NCI-H2196 (cell line): Measurements from ENCODE around the gene ZNF41.
"Not testable (repeated sequence)": the region's sequence is repeated elsewhere in the genome, so short reads cannot be mapped to it uniquely, and the experiment has no call there.

Experiments used
- DNase-seq: peaks from one replicate; lab custom pipeline; 2025; ENCODE audit not compliant: unreplicated experiment; lab: John Stamatoyannopoulos, UW

ZNF41 gene

DNA sequence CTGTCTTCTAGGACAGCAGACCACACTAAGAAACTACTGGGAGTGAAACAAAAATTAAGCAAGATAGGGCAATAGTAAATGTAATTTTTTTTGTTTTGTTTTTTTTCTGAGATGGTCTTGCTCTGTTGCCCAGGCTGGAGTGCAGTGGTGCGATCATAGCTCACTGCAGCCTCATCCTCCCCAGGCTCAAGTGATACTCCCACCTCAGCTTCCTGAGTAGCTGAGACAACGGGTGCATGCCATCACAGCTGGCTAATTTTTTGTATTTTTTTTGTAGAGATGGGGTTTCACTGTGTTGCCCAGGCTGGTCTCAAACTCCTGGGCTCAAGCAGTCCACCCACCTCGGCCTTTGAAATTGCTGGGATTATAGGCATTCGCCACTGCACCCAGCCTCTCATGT lies 9.1 kb upstream of the ZNF41 start:
- DNase-seq: not testable (repeated sequence)

DNA sequence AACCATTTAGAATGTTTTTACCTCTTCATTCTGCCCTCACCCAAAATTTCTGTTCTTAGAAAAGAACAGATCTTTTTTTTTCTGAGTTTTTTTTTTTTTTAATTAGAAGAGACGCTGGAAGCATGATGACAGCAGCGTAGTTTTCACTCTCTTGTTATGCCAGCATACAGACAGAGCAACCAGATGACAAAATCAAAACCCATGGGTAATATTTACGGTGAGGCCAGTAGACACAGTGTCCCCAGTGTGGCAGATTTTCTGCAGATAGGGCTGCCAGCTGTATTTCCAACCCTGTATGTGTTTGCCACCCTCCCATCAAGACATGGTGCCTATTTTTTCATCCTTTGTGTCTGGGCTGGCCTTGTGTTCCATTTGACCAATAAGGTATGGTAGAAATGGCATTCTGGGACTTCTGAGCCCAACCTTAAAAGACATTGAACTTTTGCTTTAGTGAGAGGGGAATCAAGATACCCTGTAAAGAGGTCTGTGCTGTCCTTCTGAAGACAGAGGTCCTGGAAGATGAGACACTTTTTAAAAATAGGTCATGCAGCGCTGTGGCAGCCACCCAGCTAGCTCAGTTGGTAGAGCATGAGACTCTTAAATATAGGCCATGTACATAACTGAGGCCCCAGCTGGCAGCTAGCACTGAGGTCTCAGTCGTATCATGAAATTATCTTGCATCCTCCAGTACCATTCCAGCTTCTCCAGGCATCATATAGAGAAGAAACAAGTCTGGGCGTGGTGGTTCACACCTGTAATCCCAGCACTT lies 6.7 kb upstream of the ZNF41 start:
- DNase-seq: no peak

- DNase-seq: no peak
These were observed 1.9 kb upstream of the ZNF41 start for GRCh38 chrX:47484885-47485284.

- peak; percentile 2 for DNase-seq
These were observed 565 bp upstream of the ZNF41 start for GRCh38 chrX:47483306-47484268.

DNA sequence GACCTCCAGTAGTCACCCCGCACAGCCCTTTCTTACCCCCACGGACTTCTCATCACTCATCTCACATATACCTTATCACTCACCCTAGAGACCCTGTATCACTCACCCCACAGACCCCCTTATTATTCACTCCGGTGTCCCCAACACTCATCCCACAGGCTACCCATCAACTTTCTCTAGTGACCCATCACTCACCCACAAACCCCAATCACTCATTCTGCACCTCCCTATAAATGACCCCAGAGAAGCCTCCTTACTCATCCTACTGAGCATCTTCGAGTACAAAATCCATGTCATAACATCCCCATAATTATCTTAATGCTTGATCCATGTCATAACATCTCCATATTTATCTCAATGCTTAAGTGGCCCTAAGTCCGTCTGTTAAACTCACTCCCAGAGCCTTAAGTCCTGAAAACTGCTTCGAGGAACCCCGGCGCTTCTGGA lies 934 bp downstream of the ZNF41 start:
- DNase-seq: no peak

- no peak for DNase-seq
These were observed 1.9 kb downstream of the ZNF41 start for GRCh38 chrX:47481160-47481559.

DNA sequence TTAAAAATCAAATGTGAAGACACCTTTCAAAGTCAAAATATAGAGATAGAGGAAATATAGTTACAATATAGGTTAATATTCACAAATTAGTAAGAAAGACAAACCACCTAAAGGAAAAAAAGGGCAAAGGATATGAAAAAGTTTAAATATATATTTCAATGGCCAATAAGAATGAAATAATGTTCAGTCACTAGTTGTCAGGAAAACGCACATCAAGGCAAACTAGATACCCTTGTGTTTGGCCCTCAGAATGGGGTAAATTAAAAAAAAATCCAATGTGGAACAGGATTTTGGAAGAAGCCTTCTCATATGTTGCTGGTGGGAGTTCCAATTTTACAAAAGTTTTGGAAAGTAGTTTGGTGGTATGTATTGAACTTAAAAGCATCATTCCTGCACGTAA lies 2.4 kb downstream of the ZNF41 start:
- DNase-seq: no peak

DNA sequence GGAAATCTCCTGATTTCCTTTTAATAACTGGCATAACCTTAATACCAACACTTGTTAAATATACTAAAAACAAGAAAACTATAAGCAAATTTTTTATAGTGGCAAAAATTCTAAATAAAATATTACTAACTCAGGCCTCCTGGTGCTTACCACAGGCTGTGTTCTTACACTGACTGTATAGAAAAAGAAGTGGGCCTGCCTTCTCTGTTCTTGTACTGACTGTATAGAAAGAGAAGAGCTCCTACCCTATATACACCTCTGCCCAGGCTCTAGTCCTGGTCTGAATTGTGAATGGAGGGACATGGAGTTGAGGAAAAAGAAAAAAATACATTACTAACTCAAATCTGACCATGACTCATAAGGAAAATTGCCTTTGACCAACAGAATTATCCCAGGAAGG lies 7.5 kb downstream of the ZNF41 start:
- no peak for DNase-seq

DNA sequence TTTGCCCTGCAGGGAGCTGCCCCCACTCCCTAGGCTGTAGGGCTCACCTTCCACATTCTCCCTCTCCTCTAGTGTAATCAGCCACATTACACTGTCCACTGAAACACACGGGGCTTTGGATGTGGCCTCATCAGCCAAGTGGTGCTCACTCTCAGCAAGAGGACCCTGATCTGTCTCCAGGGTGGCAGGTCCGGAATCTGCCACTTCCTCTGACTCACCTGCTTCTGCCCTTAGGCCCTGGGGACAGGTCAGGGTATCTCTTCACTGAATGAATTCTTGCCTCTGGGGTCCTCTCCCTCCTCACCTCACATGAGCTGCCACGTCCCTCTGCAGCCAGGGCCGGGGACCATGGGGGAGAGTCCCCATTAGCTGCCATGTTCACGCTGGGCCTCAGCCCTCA lies 15.9 kb downstream of the ZNF41 start:
- DNase-seq: no peak

DNA sequence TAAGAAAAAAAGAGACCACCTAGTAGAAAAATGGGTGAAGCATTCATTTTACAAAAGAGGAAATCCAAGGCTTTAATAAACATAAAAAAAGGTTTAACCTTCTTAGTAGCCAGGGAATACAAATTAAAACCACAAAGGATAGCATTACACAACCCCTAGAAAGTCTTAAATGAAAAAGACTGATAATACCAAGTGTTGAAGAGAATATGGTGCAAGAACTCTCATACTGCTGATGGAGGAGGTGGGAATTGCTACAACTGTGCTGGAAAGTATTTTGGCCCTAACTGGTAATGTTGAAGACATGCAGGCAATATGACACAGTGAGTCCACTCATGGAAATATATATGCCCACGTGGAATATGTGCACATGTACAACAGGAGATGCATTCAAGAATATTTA lies 22.5 kb downstream of the ZNF41 start:
- DNase-seq: no peak

- DNase-seq: no peak
These were observed 24.5 kb downstream of the ZNF41 start for GRCh38 chrX:47458528-47458927.

DNA sequence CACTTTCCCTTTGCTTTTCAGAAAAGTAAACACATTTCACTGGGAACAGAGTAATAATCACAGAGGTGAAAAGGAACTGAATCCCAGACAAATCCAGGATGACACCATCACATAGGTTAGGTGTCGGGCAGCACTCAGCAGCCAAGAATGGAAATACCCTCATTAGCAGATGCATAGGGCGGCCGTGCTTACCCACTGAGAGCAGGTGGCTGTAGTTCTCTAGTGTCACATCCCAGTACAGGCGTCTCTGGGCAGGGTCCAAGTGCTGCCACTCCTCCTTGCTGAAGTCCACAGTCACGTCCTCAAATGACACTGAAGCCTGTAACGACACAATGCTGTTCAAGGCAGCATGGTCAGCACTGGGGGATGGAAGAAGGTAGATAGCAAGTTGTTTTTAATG lies 26.9 kb downstream of the ZNF41 start:
- no peak for DNase-seq

- no peak for DNase-seq
These were observed 30.9 kb downstream of the ZNF41 start for GRCh38 chrX:47452112-47452511.

DNA sequence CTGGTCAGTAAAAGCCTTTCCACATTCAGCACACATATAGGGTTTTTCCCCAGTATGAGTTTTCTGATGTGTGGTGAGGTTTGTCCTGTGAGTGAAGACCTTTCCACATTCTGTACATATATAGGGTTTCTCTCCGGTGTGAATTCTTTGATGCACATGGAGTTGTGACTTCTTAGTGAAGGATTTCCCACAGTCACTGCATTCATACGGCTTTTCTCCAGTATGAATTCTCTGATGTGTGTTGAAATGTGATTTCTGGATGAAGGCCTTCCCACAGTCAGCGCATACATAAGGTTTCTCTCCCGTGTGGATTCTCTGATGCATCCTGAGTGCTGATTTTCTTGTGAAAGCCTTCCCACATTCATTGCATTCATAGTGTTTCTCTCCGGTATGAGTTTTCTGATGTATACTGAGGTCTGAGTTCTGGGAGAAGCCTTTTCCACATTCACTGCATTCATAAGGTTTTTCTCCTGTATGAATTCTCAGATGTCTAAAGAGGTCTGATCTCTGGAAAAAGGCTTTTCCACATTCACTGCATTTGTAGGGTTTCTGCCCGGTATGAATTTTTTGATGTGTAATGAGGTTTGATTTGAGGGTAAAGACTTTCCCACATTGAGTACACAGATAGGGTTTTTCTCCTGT lies 34.7 kb downstream of the ZNF41 start:
- DNase-seq: no peak

- no peak for DNase-seq
These were observed 35.4 kb downstream of the ZNF41 start for GRCh38 chrX:47447607-47448006.

- no peak for DNase-seq
These were observed 36.1 kb downstream of the ZNF41 start for GRCh38 chrX:47446971-47447370.

DNA sequence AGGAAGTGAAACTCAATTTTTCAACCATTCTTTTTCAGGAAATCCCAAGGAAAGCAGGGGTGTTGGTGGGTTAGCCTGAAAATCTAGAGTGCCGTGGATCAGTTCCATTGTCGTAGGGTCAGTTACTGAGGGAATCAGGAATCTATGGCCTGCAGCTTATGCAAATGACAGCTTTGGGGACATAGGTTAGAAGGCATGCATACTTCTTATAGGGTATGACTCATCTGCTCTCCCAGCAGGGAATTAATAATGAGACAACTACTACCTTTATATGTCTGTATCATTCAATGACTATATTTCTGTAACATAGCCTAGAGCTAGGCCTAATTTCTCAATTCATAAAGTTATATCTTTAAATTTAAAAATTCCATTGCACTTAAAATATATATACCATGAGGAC lies 36.6 kb downstream of the ZNF41 start:
- DNase-seq: no peak

- DNase-seq: no peak
These were observed 52.1 kb downstream of the ZNF41 start for GRCh38 chrX:47430925-47431324.

DNA sequence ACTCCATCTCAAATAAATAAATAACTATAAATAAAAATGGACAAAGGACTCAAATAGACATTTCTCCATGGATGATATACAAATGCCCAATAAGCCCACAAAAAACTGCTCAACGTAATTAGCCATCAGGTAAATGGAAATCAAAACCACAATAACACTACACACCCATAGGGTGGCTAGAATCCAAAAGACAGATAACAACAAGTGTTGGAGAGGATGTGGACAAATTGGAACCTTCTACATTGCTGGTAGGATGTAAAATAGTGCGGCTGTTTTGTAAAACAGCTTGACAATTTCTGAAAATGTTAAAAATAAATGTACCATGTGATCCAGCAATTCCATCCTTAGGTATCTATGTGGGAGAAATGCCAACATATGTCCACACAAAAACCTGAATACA lies 60.6 kb downstream of the ZNF41 start:
- no peak for DNase-seq

DNA sequence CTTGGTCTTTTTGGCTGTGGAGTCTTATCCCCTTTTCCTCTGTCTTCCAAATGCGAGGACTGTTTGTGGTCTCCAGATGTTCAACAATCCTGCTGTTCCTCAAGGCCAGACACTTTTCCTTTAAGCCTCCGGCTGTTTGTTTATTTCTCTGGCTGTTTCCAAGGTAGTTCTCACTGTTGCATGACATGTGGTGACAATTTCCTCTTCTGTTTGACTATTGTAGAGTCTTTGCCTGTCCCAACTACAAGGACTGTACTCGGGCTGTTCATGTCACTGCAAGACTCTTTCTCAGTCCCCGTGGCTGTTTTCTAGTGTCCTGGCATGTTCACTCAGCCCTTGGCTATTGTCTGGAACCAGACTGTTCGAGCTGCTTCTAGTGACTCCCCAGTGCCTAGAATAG lies 62.1 kb downstream of the ZNF41 start:
- DNase-seq: no peak

- no peak for DNase-seq
These were observed 62.8 kb downstream of the ZNF41 start for GRCh38 chrX:47420265-47420664.

GRCh38 chrX:47413179-47413594 lies 69.8 kb downstream of the ZNF41 start:
- no peak for DNase-seq
